NCI-H226 (cell line): ENCODE measurements around the gene OVCA2.

Experiments
- DNase-seq: peaks from one replicate; pipeline ENCODE4 v3.0.0-alpha.2; 2015

Gene OVCA2

DNA sequence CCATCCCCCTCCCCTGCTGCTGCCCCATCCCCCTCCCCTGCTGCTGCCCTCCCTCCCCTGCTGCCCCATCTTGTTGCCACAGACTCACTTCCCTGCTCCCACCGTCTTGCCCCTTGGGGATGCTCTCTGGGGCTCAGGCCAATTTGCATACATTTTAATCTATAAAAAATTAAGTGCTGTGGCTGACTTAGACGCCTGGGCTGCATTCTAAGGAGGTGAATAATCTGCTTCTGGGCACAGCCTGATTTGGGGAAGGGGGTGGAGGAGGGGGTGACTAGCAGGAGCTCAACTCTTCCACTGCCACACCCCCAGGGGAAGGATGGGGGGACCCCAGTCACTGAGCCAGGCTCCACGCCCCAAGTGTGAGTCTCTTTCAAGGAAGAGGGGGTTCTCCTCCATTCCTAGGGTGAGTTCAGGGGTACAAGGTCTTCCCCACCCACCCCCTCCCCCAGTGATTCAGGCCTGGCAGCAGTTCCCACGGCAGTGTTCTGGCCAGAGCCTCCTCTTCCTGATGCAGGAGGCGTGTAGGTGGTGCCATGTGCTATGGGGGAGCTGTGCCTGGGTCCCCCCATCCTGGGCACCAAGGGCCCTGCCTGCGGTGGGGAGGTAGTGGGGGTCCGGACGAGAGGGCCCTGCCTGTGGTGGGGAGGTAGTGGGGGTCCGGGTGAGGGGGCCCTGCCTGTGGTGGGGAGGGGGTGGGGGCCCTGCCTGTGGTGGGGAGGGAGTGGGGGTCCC is 6.8 kb upstream of the OVCA2 start:
- peak; percentile 74 for DNase-seq

GRCh38 chr17:2035541-2036488 is 6.0 kb upstream of the OVCA2 start:
- no peak for DNase-seq

DNA sequence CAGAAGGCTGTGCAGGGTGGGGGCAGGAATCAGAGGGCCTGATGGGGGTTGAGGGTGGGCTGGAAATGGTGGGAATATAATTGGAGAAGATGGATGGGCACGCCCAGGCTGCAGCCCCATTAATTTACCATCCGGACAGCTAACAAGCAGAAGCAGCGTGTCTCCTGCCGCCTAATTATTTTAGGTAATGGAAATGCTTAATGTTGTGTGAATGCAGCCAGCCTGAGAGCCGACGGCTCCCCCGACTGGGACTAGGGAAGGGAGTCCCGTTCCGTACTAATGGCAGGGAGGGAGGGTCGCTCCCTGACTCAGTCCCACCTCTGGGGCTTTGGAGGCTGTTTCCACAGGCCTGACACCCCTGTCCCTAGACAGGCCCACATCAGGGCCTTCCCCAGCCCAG is 4.7 kb upstream of the OVCA2 start:
- no peak for DNase-seq

DNA sequence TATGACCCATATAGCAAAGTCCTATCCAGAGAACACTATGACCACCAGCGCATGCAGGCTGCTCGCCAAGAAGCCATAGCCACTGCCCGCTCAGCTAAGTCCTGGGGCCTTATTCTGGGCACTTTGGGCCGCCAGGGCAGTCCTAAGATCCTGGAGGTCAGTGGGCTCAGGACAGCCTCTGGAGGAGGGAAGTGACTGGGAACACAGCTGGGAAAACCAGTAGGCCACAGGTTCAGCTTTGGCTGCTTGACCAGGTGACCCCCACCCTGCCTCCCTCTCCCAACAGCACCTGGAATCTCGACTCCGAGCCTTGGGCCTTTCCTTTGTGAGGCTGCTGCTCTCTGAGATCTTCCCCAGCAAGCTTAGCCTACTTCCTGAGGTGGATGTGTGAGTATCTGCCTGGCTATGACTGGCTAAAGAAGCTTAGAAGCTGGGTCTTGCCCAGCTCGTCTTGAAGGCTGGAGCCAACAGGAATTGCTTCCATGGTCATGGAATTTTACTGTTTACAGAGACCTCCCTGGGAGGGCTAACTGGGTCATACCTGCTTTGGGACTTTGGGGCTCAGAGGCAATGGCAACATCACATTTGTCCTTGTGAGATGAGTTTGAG is 1.5 kb upstream of the OVCA2 start:
- no peak for DNase-seq

DNA sequence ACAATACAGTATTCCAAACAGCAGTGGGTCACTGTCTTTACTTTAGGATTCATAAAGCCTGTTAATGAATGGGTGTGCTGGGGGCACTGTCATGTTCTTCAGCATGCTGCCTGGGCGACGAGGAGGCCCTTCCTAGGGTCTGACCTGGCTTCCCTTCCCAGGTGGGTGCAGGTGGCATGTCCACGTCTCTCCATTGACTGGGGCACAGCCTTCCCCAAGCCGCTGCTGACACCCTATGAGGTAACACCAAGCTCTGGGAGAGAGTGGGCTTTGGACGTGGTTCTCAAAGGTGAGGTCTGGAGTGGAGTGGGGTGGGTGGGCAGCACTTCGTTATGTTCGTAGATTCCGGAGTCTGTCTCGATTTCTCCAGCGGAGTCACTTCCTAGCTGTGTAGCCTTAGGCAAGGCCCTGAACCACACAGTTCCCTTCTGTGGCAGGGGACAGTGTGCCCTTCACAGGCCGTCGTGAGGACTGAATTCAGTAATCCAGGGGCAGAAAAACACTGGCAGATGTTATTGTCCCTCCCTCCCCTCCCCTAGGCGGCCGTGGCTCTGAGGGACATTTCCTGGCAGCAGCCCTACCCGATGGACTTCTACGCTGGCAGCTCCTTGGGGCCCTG is 771 bp upstream of the OVCA2 start:
- no peak for DNase-seq

- DNase-seq, result no peak
These were observed 597 bp downstream of the OVCA2 start for GRCh38 chr17:2042390-2042847.

DNA sequence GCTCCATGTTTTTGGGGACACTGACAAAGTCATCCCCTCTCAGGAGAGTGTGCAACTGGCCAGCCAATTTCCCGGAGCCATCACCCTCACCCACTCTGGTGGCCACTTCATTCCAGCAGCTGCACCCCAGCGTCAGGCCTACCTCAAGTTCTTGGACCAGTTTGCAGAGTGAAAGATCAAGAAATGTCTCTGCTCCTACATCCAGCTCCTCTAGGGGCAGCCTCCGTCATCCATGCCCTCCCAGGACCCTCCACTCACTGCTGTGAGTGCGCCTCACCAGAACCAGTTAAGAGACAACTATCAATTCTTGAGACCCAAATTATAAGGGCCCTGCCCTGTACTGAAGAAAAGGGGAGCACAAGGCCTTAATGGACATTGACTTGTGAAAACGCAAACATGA is 1.1 kb downstream of the OVCA2 start:
- DNase-seq, result no peak

DNA sequence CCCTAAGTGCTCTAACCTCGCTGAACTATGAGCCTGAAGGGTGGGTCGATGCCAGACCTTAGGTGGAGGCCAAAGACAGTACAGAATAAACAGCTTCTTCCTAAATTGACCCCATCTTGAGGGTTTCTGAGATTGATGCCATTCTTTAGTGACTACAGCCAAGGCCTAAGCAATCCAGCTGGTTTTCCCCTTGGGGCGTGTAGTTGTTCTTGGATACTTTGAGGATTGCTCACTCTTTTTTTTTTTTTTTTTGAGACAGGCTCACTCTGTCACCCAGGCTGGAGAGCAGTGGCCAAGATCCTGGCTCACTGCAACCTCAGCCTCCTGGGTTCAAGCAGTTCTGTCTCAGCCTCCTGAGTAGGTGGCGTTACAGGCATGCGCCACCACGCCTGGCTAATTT is 2.0 kb downstream of the OVCA2 start:
- DNase-seq, result peak; percentile 69

GRCh38 chr17:2044263-2044894 is 2.6 kb downstream of the OVCA2 start:
- DNase-seq, result no peak

GRCh38 chr17:2047590-2047989 is 5.8 kb downstream of the OVCA2 start:
- no peak for DNase-seq

DNA sequence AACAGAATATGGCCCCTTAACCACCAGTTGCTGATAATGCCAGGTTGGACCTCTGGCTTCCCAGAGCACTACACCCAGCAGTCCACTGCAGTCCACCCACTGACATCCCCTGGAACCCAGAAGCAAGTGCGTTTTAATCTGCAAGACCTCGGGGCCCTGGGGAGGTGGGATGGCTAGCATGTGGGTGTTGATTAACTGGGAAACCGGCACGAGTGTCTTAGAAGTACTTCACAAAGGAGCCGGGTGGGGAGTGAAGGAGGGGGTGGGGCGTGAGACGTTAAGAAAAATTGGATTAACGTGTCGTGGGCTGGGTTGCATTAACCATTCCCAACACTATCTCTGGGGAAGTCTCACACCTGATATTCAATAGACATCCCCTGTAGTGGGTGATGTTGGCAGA is 7.0 kb downstream of the OVCA2 start:
- peak; percentile 1 for DNase-seq

DNA sequence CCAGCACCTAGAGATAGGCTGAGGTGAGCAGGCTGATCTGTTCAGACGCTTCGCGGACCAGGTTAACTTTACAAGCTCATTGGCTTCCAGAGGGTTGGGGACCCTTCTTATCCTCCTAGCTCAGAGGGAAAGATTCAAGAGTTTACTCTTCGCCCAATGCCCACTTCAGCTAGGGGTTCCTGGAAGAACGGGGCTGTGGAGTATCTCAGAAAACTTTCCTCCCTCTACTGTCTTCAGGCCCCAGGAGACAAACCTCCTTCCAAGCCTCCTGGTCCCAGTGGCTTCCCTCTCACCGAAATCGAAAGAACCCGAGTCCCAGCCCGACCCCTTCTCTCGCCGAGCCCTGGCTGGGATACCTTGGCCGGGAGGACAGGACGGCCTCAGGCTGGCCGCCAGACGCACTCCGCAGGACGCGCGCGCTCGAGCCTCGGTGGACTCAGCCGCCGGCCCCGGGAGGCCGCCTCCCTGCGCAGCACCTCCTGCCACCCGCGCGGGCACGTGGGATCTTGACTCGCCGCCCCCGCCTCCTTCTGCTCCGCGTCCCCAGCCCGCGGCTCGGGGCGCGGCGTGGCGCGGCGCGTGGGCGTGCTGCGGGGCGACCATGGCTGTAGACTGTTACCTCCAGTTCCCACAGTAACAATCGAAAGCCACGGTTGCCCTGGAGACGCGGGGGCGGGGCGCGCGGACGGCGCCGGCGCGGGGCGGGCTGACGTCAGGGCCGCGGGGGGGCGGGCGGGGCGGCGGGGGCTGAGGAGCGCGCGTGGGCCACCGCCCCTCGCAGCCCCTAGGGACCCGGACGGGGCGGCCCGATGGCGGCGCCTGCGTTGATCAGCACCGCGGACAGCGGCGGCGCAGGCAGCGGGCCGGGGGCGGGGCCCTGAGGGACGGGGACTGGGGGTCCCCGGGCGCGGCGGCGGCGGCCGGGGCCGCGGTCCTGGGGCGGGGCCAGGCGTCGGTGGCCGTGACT is 7.8 kb downstream of the OVCA2 start:
- DNase-seq, result peak; percentile 64

- DNase-seq, result peak; percentile 74
These were observed 8.7 kb downstream of the OVCA2 start for GRCh38 chr17:2050300-2051060.

DNA sequence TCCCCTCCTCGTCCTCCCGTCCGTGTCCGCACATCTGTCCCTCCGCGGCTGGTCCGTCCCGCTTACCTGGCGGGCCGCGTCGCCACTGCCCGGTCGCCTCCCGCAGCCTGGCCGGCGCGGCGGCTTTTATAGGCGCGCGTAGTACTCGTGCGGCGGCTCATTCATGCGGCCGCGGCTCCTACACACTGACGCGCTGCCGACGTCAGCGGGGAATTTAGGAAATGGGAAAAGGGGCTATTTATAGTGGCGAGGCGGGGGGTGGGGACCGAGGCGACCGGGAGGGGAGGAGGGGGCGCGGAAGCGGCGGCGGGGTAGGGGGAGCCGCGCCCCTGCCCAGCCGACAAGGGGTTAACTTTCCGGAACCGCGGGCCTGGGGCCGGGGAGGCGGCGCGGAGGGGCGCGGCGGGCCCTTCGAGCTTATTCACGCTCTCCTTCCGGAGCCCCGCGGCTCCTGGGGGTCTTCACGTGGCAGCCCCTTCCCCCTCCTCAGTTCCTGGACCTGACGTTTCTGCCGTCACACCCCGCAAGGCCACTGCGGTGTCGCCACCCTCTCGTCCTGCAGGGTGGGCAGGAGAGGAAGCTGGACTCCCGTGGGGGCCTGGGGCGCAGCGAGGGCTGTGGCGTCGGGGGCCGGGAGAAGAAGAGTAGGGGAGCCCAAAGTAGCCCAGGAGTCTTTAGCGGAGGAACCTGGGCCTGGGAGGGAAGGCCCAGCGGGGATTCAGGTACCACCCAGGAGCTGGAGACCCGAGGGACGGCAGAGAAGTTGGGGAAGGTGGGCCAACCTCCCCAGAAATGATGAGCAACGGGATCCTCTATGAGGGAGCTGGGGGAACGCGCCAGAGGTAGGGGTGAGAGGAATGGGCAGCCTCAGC is 9.5 kb downstream of the OVCA2 start:
- DNase-seq, result peak; percentile 3

DNA sequence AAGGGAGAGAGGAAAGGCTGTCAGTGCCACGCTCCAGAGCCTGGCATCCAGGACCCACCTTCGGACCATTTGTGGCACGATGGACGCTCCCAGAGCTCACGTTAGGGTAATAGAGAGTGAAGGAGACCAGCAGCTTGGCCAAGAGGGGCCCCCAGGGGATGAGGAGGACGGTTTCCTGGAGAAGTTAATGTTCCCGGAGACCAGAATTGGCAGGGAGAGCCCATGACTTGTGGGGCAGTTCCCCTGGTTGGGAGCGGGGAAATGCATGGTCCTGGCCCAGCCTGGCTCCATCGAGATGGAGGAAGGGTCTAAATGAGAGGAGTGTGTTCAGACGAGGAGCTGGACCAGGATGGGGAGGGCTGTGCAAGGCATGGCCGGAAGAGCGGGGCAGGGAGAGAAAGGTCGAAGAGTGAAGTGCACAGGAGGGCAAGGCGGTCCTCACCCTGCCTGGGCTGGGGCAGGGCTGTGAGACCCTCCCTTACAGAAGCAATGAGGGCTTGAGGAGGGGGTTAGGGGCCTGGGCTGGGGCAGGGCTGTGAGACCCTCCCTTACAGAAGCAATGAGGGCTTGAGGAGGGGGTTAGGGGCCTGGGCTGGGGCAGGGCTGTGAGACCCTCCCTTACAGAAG is 10.2 kb downstream of the OVCA2 start:
- DNase-seq, result peak; percentile 0

DNA sequence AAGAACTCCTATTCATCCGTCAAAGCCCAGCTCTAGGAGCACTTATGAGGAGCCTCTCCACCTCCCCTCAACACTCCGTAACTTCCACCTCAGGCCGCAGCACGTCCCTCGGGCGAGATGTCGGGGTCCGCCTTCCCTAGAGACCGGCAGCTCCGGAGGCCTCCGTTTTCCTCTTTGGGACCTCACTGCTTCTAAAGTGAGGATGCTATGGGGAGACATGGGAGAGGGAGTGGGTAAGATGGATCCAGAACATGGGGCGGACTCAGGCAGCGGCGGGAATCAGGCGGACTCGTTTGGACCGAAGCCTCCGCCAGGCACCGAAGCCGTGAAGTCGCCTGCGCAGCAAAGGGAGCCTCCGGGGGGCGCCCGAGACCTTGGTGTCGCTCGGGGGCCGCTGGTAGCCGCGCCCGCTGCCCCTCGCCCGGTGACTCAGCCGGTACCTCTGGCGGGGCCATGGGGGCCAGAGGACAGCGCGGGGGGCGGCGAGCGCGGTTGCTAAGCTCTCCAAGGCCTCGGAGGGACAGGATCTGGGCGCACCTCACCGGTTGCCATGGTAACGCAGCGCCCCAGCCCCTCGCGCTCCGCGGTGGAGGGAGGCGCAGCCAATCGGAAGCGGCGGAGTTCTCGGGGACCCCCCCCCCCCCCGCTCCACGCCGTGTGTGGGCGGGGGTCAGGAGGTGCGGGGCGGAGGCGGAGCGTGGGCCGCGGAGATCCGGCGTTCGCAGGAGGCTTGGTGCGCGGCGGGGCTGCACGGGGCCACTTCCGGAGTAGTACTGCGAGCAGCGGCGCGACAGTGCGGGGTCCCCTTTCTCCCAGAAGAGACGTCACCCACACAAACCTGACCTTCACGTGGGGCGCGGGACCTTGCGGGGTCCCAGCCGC is 11.8 kb downstream of the OVCA2 start:
- DNase-seq, result peak; percentile 60

DNA sequence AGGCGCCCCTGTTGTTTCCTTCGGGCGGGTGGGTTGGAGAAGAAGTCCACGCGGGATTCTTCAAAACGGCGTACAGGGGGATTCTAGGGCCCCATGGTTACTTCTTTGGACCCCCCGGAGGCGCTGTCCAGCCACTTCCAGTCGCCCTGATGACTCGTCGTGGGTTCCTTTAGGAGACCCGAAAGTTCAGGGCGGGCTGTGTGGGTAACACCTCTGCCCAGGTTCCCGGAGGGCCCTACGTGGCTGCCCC is 12.4 kb downstream of the OVCA2 start:
- DNase-seq, result peak; percentile 13
